ENCODE measurements around the gene BCOR. TPM values are rescaled to one million over a fixed set of nuclear protein-coding genes. Genes with fewer than 3 reads are reported as not detected.
A peak's percentile ranks its signal among the peaks of the same experiment; 100 is the strongest.

BCOR gene
- total RNA-seq, 3 donors from 2014 or later = 11.7 to 28.1 (median 27.9) TPM

DNA sequence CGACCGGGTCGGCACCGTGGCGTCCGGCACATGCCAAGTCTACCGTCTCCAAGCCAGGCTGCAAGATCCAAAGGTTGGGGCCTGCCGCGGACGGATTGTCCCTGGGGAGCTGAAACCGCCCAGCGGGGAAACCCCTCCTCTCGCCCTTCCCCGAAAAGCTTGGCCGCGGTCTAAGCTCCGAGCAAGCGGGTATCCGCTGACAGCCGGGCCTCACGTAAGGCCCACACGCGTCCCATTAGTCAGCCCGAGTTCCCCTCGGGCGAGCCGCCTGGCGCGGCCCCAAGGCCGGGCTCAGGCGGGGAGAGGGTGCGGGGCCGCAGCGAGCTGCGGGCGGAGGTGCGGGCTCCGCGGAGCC, 6.8 kb upstream of the BCOR start:
- intact Hi-C loops (cut with DNase I; ENCODE audit: low total_unique reads) = no loop called here
- H3K27ac ChIP-seq = peak overlapping the region; percentile 93 to 98

GRCh38 chrX:40103565-40104323, 6.0 kb upstream of the BCOR start:
- H3K4me3 ChIP-seq = no peak overlapping the region
- TF ChIP-seq POLR2A (IDR thresholded peaks at IDR 0.05) (no peak), POLR2AphosphoS5 (IDR thresholded peaks at IDR 0.05) (no peak), CTCF (IDR thresholded peaks at IDR 0.05) (no peak)
- peaks cover 0 to 96% of the 10 kb centered on the region in 2 donors for H3K27me3 ChIP-seq
- H3K4me1 ChIP-seq = peaks cover 6 to 8% of the 10 kb centered on the region in 2 donors
- H3K9me3 ChIP-seq = no peaks in the 10 kb centered on the region
- intact Hi-C loops (cut with DNase I; ENCODE audit: low total_unique reads) = no loop called here
- H3K27ac ChIP-seq = no peak overlapping the region
- no peaks in the 10 kb centered on the region for H3K36me3 ChIP-seq
- DNase-seq (ENCODE audit: low spot score in 2 of 2) = no peak

More for the DNA sequence above, 6.8 kb upstream of the BCOR start:
- H3K4me3 ChIP-seq = peak overlapping the region; percentile 50 to 83 (median 61)
- TF ChIP-seq CTCF (IDR thresholded peaks at IDR 0.05) = no peak
- no peak for TF ChIP-seq POLR2A (IDR thresholded peaks at IDR 0.05)
- peak in 1 of 3 donors; percentile 34 for TF ChIP-seq POLR2AphosphoS5 (IDR thresholded peaks at IDR 0.05)
- H3K36me3 ChIP-seq = no peaks in the 10 kb centered on the region
- peaks cover 6 to 9% of the 10 kb centered on the region in 2 donors for H3K4me1 ChIP-seq
- no peaks in the 10 kb centered on the region for H3K9me3 ChIP-seq
- H3K27me3 ChIP-seq = peaks cover 0 to 96% of the 10 kb centered on the region in 2 donors
- DNase-seq (ENCODE audit: low spot score in 2 of 2) = no peak

- TF ChIP-seq POLR2A (IDR thresholded peaks at IDR 0.05) (no peak), POLR2AphosphoS5 (IDR thresholded peaks at IDR 0.05) (no peak), CTCF (IDR thresholded peaks at IDR 0.05) (no peak)
- no peak for DNase-seq (ENCODE audit: low spot score in 2 of 2)
- H3K4me1 ChIP-seq = peaks cover 3 to 5% of the 10 kb centered on the region in 2 donors
- no peaks in the 10 kb centered on the region for H3K9me3 ChIP-seq
- H3K4me3 ChIP-seq = no peak overlapping the region
- no peaks in the 10 kb centered on the region for H3K36me3 ChIP-seq
- intact Hi-C loops (cut with DNase I; ENCODE audit: low total_unique reads) = no loop called here
- H3K27ac ChIP-seq = no peak overlapping the region
- H3K27me3 ChIP-seq = peaks cover 0 to 96% of the 10 kb centered on the region in 2 donors
These were observed 4.9 kb upstream of the BCOR start for GRCh38 chrX:40102393-40103381.

GRCh38 chrX:40101430-40101802, 3.7 kb upstream of the BCOR start:
- no peak overlapping the region for H3K4me3 ChIP-seq
- H3K36me3 ChIP-seq = no peaks in the 10 kb centered on the region
- H3K4me1 ChIP-seq = peaks cover 0 to 5% of the 10 kb centered on the region in 2 donors
- no peaks in the 10 kb centered on the region for H3K9me3 ChIP-seq
- no peak overlapping the region for H3K27ac ChIP-seq
- H3K27me3 ChIP-seq = peaks cover 0 to 93% of the 10 kb centered on the region in 2 donors
- intact Hi-C loops (cut with DNase I; ENCODE audit: low total_unique reads) = no loop called here
- DNase-seq (ENCODE audit: low spot score in 2 of 2) = no peak
- TF ChIP-seq POLR2A (IDR thresholded peaks at IDR 0.05) (no peak), CTCF (IDR thresholded peaks at IDR 0.05) (no peak), POLR2AphosphoS5 (IDR thresholded peaks at IDR 0.05) (no peak)

Measured in breast epithelium (tissue), 4 donors.